Stomach (tissue), 9 donors: ENCODE results near the gene SLC37A1. TPM values are rescaled to one million over a fixed set of nuclear protein-coding genes. Genes with fewer than 3 reads are reported as not detected.

ENCODE experiments used
- DNase-seq, 2 donors: peaks; one replicate each; pipeline versions ENCODE4 v3.0.0 to v3.0.0-alpha.2; 2013 to 2019
- H3K27ac ChIP-seq, 5 donors: fragments of 200-600 bp in 4 of 5; sonication (generic) in 4 of 5; one replicate each; pipeline ENCODE4 v1.5.1; 2013 to 2019; ENCODE audit warnings: mild to moderate bottlenecking in 1 of 5, moderate library complexity in 1 of 5
- H3K27me3 ChIP-seq, 3 donors: fragments of 200-600 bp; sonication (generic); one replicate each; pipeline ENCODE4 v1.5.1; 2017 to 2019; ENCODE audit warnings: mixed run types in 1 of 3
- H3K36me3 ChIP-seq, 4 donors: fragments of 200-600 bp; sonication (generic); 1 replicate in 3 of 4; 2 replicates in 1 of 4; pipeline ENCODE4 v1.5.1; 2016 to 2019
- H3K4me1 ChIP-seq, 4 donors: fragments of 200-600 bp; sonication (generic); one replicate each; pipeline ENCODE4 v1.5.1; 2016 to 2019
- H3K4me3 ChIP-seq, 4 donors: fragments of 200-600 bp; sonication (generic) in 3 of 4; one replicate each; pipeline ENCODE4 v1.5.1; 2016 to 2019; ENCODE audit warnings: mild to moderate bottlenecking in 1 of 4
- H3K9me3 ChIP-seq, 4 donors: fragments of 200-600 bp; sonication (generic); one replicate each; pipeline ENCODE4 v1.5.1; 2016 to 2019
- EP300 ChIP-seq: sonication (generic); formaldehyde crosslinking; IDR thresholded peaks from one replicate; pipeline ENCODE4 v1.6.1; 2017; ENCODE audit warnings: antibody characterized with exemption
- POLR2A ChIP-seq, 4 donors: fragments of 450-650 bp; IDR thresholded peaks; one replicate each; pipeline ENCODE4 v1.6.1; 2016; ENCODE audit warnings: antibody characterized with exemption in 4 of 4, control low read depth in 2 of 4, mild to moderate bottlenecking in 1 of 4, moderate library complexity in 1 of 4
- POLR2AphosphoS5 ChIP-seq, 3 donors: sonication (generic); formaldehyde crosslinking; IDR thresholded peaks; one replicate each; pipeline ENCODE4 v1.6.1; 2016; ENCODE audit warnings: antibody characterized with exemption in 3 of 3
- WGBS, 5 donors: extraction: QIAGEN DNeasy Blood & Tissue Kit in 3 of 5; methylation state at CpG; one replicate each; pipeline versions ENCODE4 v1.1.5 to v1.1.7; 2013 to 2018; 5-methylcytosine and 5-hydroxymethylcytosine counted together
- intact Hi-C: fragments of 100-400 bp; cut with DNase I; formaldehyde crosslinking; loops from one replicate; pipeline ENCODE4 v1.15.1; 2023; ENCODE audit warnings: low total_unique reads
- polyA plus RNA-seq, 3 donors: library from polyadenylated mRNA; stranded (reverse); fragments of 200-250 nt; gene quantifications; one replicate each; pipeline ENCODE4 v1.2.3, GENCODE V29; 2013
- total RNA-seq, 5 donors: library from RNA; depleted of rRNA; stranded (reverse); fragments of >200 nt; gene quantifications; one replicate each; pipeline versions ENCODE4 v1.1.0 to v1.2.3, GENCODE V29; 2014 to 2016
- TF ChIP-seq, protein P1 (sequence below), 7 experiments: fragments of 450-650 bp in 4 of 7; fragments of 200-600 bp in 3 of 7; sonication (generic) in 3 of 7; IDR thresholded peaks; one replicate each; pipeline ENCODE4 v1.5.1; 2016 to 2019; ENCODE audit warnings: antibody characterized with exemption in 7 of 7, control low read depth in 2 of 7, mild to moderate bottlenecking in 1 of 7
- donor health status: healthy with polysubstance abuse.
- donor health status: Bipolar disorder and iron deficiency.
- donor health status: healthy.

Gene SLC37A1
- total and polyA plus RNA-seq, 8 donors, result 9.8 to 72.9 (median 18.1) TPM

DNA sequence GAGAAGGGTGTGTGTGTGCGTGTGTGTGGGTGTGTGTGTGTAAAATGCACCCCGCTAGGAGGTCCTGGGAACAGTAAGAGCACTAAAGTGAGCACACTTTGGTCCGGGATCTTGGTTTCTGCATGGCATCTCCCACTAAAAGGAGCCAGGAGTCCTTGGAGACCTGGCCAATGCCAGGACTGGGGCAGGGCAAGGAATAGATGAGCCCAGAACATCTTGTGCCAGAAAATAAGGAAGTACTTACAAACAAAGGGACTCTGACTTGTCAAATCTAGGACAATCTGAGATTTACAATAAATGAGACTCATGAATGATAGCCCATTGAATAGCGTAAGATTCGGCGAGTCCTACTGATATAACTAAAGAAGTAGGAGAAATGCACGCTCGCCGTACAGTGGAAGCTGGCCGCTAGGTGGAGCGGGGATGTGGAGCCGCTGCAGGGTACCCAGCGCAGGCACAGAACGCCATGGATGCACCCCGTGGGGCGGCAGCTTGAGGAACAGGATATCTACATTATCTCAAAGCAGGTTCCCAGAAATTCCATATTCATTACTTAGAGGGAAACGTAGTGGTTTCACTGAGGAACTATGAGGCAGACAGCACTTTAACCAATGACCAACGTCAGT is 7.1 kb downstream of the SLC37A1 start:
- peaks cover 39 to 100% (median 54%) of the 10 kb centered on the region in 4 donors for H3K4me1 ChIP-seq
- peak in 1 of 2 donors; percentile 36 for DNase-seq
- intact Hi-C loops, result no loop called here
- no peaks in the 10 kb centered on the region for H3K27me3 ChIP-seq
- H3K27ac ChIP-seq, result no peak overlapping the region
- no peak overlapping the region for H3K4me3 ChIP-seq
- 81 to 88% (median 86%) methylated on average over 18 of the region's 18 CpGs for WGBS, 5 donors
- no peaks in the 10 kb centered on the region for H3K9me3 ChIP-seq
- peaks cover 8 to 60% (median 44%) of the 10 kb centered on the region in 4 donors for H3K36me3 ChIP-seq
- TF ChIP-seq POLR2A (IDR thresholded peaks at IDR 0.05), result no peak
- TF ChIP-seq, protein P1, sequence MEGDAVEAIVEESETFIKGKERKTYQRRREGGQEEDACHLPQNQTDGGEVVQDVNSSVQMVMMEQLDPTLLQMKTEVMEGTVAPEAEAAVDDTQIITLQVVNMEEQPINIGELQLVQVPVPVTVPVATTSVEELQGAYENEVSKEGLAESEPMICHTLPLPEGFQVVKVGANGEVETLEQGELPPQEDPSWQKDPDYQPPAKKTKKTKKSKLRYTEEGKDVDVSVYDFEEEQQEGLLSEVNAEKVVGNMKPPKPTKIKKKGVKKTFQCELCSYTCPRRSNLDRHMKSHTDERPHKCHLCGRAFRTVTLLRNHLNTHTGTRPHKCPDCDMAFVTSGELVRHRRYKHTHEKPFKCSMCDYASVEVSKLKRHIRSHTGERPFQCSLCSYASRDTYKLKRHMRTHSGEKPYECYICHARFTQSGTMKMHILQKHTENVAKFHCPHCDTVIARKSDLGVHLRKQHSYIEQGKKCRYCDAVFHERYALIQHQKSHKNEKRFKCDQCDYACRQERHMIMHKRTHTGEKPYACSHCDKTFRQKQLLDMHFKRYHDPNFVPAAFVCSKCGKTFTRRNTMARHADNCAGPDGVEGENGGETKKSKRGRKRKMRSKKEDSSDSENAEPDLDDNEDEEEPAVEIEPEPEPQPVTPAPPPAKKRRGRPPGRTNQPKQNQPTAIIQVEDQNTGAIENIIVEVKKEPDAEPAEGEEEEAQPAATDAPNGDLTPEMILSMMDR (IDR thresholded peaks at IDR 0.05), result peak in 1 of 7 experiments; percentile 6

GRCh38 chr21:42521384-42521783 is 7.7 kb downstream of the SLC37A1 start:
- intact Hi-C loops, result no loop called here
- Histone ChIP-seq H3K4me1 (peaks cover 34 to 100% (median 54%) of the 10 kb centered on the region in 4 donors), H3K27ac (peak overlapping the region in 1 of 5 donors; percentile 5), H3K4me3 (no peak overlapping the region), H3K27me3 (no peaks in the 10 kb centered on the region), H3K36me3 (peaks cover 8 to 60% (median 44%) of the 10 kb centered on the region in 4 donors), H3K9me3 (no peaks in the 10 kb centered on the region)
- 55 to 81% (median 78%) methylated on average over 1 of the region's 1 CpG for WGBS, 5 donors
- DNase-seq, result no peak
- TF ChIP-seq EP300, result no peak
- TF ChIP-seq POLR2AphosphoS5 (IDR thresholded peaks at IDR 0.05), result no peak
- TF ChIP-seq, protein P1 (IDR thresholded peaks at IDR 0.05), result no peak
- no peak for TF ChIP-seq POLR2A (IDR thresholded peaks at IDR 0.05)

DNA sequence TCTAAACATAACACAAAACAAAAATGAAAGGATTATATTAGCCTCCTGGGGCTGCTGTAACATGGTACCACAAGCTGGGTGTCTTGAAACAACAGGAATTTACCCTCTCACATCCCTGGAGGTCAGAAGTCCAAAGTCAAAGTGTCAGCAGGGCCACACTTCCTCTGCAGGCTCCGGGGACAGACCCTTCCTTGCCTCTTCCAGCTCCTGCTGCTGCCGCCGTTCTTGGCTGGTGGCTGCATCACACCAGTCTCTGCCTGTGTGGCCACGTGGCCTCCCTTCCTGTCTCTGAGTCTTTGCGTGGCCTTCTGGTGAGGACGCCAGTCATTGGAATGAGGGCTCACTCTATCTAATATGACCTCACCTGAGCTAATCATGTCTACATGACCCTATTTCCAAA is 8.2 kb downstream of the SLC37A1 start:
- DNase-seq, result no peak
- H3K4me3 ChIP-seq, result no peak overlapping the region
- TF ChIP-seq, protein P1 (IDR thresholded peaks at IDR 0.05), result no peak
- TF ChIP-seq EP300, result no peak
- peaks cover 36 to 100% (median 55%) of the 10 kb centered on the region in 4 donors for H3K4me1 ChIP-seq
- WGBS, 5 donors, result 61 to 86% (median 74%) methylated on average over 5 to 6 of the region's 6 CpGs
- peak overlapping the region in 2 of 5 donors; percentile 2 to 5 for H3K27ac ChIP-seq
- intact Hi-C loops, result no loop called here
- H3K9me3 ChIP-seq, result no peaks in the 10 kb centered on the region
- no peaks in the 10 kb centered on the region for H3K27me3 ChIP-seq
- H3K36me3 ChIP-seq, result peaks cover 8 to 60% (median 44%) of the 10 kb centered on the region in 4 donors

- Histone ChIP-seq H3K27me3 (no peaks in the 10 kb centered on the region), H3K27ac (peak overlapping the region in 2 of 5 donors; percentile 82 to 91), H3K4me3 (no peak overlapping the region), H3K36me3 (peaks cover 8 to 63% (median 44%) of the 10 kb centered on the region in 4 donors), H3K9me3 (no peaks in the 10 kb centered on the region), H3K4me1 (peaks cover 41 to 100% (median 58%) of the 10 kb centered on the region in 4 donors)
- TF ChIP-seq POLR2A (IDR thresholded peaks at IDR 0.05) (no peak), POLR2AphosphoS5 (IDR thresholded peaks at IDR 0.05) (no peak), EP300 (no peak)
- TF ChIP-seq, protein P1 (IDR thresholded peaks at IDR 0.05), result no peak
- intact Hi-C loops, result no loop called here
- DNase-seq, result no peak
- 79 to 87% (median 83%) methylated on average over 14 of the region's 14 CpGs for WGBS, 5 donors
Observed at GRCh38 chr21:42522271-42522670, 8.6 kb downstream of the SLC37A1 start.
